GM21528 (cell line): Measurements from ENCODE around the gene C4orf50.

Source experiments
- ATAC-seq: cut with Tn5 transposase; IDR thresholded peaks from one replicate; pipeline ENCODE4 v1.9.1; 2021; ENCODE audit warnings: mild to moderate bottlenecking, moderate library complexity; ENCODE audit not compliant: unreplicated experiment, low FRiP score

C4orf50 gene

DNA sequence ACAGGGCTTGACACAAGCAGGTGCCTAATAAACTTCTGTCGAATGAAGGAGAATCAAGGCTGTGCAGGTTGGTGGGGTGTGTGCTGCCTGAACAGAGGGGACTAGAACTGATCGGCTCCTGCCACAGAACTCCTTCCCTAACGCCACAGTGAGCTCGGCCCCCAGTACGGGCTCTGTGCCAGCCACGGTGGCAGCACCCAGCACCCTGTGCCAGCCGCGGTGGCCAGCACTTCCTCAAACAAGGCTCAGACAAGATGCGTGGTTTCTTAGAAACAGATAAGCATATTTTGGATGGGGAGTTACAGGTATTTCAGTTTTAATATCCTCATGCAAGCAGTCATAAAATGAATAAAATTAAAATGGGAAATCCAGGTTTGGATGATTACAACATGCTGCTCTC, 26.0 kb upstream of the C4orf50 start:
- no peak for ATAC-seq

DNA sequence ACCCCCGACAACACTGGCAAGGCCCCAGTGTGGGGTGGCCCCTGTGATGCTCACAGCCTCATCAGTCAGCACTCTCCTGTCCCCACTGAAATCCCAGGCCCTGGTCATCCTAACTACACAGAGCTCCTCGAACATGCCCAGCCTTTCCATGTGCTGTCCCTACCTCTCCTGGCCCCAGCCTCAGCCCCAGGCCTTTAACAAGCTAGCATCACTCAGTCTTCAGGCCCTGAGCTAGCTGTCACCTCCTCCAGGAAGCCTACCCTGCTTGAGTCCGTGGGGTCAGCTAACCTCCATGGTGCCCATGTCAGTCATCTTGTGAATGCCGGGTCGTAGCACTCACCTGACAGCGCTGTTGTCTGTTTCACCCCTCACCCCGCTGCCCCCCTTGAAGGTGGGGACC, 25.6 kb upstream of the C4orf50 start:
- no peak for ATAC-seq

DNA sequence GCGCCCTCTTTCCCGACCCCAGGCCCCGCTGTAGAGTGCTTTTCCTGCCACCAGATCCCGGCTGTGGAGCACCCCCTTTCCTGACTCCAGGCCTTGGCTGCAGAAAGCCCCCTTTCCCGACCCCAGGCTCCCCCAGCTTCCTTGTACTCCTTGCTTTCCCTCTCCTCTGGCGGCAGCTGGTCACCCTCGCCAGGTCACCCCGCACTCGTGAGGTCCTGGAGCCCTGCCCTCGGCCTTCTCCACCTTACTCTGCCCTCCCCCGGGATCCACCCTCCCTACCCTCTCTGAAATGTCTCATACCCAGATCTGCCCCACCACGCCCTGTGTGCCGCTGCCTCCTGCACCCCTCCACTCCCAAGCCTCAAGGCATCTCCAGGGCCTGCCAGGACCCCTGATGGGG, 25.0 kb upstream of the C4orf50 start:
- ATAC-seq, result no peak

DNA sequence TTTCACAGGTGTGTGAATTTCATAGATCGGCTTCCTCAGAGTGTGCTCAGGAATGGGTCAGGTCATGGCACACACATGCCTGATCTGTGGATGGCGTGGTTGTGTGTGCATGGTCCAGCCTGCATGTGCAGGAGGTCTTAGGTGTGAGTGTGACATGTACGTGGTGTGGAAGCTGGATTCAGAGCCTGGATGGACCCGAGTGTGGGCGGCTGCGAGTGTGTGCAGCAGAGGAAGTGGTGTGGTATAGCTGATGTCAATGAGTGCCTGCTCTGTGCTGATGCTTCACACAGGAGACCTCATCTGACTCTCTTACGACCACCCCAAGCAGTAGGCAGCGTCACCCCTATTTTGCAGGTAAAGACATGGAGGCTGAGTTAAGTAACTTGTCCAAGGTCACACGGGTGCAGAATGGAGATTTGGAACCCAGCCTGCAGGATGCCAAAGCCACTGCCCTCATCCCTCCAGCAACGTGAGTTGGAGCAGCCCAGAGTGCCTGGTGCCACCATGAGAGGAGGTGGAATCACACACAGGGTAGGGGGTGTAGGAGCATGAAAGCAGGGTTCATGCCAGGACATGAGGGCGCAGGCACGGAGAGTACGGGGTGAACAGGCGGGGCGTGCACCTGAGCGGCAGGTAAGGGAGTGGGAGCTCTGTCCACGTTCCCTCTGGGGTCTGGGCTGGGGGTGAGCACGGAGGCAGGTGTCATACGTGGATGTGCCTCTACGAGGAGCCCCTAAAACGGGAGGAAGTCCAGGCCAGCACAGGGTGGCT, 24.2 kb upstream of the C4orf50 start:
- ATAC-seq, result no peak

DNA sequence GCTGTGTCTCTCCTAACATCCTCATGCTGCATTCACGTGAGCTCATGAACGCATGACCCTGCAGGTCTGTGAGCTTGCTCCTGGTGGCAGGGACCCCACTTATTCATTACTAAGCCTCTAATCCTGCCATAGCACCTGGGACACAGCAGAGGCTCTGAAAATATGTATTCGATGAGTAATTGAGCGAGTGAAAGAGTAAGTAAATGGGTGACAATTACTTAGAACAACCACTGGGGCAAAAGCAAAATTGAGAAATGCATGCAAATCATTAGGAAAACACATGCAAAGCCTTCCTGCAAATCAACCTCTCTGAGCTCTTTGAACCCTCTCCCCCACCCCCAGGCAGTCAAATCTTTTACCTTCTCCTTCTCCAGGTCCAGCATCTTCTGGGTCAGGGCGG, 23.6 kb upstream of the C4orf50 start:
- no peak for ATAC-seq

DNA sequence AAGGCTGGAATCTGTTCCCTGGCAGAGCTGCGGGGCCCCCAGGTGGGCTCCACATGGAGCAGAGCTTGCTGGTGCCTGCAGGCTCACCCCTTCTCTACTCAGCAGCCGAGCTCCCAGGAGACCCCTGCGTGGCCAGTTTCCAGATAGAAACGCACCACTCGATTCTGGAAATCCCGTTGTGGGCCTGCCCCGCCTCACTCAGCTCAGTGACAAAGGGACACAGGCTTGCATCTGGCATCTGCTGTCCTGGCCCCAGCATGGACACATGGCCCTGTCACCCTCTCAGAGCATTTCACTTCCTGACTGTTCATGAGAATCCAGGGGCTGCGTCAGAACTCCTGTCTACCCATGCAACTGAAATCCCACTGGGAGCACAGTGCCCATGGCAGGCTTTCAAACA, 20.5 kb upstream of the C4orf50 start:
- no peak for ATAC-seq

DNA sequence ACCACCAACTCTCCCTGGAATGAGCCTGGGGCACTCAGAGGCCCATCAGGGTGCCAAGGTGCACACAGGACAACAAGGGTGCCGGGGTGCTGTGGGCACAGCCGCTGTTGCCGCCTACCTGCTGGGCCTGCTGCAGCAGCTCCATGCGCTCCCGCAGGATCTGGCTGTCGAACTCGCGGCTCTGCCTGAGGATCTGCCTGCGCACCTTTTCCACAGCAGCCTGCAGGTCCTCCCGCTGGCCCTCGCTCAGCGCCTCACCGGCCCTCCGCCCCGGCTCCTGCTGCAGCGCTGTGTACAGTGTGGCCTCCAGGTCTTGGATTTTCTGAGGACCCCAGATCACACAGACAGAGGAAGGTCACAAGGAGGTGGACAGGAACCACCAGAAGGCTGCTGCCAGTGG, 17.6 kb upstream of the C4orf50 start:
- no peak for ATAC-seq

DNA sequence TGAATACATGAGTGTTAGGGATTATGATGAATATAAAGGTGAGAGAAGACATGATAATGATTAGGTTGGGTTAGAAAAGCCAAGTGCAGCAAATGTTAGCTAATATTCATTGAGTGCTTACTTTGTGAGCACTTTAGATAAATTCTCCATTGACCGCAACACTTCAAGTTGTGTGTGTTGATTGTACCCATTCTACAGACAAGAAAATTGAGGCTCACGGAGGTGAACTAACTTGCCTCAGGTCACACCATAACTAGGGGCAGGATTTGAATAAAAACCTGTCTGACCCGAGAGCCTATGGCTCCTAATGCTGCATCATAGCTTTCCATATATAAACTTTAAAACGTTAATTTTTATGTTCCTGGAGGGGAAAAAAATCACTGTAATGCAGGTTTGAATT, 15.2 kb upstream of the C4orf50 start:
- ATAC-seq, result no peak

DNA sequence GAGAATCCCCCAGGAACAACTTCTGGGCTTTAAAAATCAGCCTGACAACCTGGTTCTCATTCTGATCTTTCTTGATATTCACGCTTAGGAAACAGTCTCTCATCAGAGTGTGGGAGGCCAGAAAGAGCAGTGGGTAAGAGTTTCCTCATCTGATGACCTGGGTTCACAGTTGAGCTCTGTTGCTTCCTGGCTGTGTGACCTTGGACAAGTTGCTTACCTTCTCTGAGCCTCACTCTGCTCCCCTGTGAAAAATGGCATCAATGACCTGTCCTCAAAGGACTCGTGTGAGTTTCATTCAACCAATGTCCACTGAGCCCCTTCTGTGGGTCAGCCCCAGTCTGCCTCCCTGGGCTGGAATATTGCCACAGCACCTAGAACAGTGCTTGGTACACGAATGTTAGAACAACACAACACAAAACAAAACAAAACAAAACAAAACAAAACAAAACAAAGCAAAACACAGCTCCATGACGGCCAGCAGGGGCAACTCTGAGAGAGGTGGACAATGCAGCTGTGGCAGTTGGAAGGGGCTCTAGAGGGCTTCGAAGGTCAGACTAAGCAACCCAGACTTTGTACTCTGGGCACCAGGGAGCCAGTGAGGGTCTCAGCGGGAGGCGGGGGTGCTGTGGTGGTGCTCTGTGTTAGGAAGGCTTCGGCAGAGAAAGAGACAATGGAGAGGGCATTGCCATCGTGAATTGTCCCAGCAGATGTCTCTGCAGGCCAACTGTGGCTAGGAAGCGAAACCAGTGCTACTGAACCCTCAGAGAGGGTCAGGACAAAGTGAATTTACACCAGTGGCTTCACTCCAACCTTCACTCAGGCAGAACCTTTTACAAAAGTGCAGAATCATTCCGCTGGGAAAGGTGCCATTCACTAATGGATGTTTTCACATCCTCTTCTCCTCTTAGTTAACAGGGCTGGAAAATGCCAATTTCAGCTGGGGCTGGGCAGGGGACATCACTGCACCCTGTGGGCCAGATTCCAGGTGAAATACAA, 14.3 kb upstream of the C4orf50 start:
- no peak for ATAC-seq

DNA sequence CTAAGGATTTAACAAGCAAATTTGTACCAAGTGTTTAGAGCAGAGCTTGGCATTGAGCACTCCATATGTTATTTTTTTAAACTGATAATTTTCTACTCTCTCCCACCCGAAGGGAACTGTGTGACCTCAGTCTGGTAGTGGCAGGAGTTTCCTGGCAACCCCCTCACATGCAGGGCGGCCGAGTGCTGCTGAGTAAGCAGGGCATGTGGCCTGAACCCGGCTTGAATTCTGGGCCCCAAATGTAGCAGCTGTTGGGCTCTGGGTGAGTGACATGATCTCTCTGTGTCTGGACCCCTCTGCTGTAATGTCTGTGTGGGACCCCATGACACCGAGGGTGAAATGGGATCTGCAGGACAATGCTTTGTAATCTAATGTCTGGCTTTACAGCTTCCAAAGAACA, 13.6 kb upstream of the C4orf50 start:
- no peak for ATAC-seq

DNA sequence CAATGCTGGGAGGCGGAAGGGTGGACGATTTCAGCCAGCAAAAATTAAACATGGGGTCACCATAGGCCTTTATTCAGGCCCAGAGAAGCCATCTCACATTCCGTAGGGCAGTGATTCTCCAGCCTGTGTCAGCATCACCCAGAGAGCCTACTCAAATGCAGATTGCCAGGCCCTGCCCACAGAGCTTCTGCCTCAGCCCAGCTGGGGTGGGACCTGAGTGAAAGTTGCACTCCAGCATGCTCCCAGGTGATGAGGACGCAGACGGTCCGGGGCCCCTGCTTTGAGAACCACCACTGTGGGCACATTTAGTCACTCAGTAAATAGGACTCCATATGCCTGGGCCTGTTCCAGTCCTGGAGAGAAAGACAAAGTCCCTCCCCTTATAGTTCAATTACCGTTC, 12.4 kb upstream of the C4orf50 start:
- no peak for ATAC-seq

DNA sequence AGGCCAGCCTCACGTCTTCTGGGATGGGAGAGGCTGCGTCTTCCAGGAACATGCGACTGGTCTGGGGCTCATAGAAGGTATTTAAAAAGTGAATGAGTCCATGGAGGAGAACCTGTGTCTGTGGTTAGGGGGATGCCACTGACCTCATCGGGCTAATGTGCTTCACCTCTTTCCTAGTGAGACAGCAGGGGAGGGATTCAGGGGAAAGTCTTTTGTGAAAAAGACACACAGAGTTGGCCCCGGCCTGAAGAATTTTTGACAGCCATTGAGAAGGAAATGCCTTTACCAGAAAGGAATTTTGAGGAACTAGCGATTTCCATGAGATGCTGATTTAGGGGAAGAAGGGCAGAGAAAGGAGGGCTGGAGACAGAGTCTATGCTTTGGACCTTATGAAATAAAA, 11.0 kb upstream of the C4orf50 start:
- no peak for ATAC-seq

DNA sequence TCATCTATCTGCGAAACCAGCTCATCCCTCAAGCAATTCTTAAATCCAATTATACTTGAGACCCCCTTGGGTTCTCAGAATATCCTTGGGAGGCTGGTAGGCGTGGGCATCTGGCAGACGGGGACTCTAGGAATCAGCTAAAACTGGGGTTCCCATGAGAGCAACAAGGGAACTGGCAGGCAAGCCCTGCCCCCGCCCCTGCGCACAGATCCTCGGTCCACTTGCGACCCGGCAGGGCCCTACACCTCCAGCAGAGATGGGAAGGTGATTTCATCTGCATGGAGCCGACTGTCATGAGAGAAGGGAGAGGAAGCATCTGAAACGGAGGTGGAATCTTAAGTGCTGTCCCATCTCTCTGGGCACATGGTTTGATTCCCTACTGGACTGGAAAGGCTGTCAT, 9.9 kb upstream of the C4orf50 start:
- no peak for ATAC-seq

DNA sequence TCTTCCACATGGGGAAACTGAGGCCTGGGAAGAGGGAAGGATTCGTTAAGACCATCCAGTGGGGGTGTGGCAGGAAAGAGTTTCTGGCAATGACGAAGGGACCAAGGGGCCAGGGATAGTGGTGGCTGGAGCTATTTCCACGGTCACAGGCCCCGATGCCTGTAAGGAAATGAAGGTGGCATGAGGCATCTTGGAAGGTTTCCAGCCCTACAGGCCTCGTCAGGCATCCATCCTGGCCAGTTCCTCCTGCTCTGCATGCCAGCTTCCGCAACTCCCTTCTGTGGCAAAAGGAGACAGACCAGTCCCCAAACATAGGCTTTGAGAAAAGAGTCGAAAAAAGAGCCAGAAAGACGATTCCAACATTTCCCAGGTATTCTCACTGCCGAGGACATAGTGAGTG, 9.2 kb upstream of the C4orf50 start:
- ATAC-seq, result no peak

DNA sequence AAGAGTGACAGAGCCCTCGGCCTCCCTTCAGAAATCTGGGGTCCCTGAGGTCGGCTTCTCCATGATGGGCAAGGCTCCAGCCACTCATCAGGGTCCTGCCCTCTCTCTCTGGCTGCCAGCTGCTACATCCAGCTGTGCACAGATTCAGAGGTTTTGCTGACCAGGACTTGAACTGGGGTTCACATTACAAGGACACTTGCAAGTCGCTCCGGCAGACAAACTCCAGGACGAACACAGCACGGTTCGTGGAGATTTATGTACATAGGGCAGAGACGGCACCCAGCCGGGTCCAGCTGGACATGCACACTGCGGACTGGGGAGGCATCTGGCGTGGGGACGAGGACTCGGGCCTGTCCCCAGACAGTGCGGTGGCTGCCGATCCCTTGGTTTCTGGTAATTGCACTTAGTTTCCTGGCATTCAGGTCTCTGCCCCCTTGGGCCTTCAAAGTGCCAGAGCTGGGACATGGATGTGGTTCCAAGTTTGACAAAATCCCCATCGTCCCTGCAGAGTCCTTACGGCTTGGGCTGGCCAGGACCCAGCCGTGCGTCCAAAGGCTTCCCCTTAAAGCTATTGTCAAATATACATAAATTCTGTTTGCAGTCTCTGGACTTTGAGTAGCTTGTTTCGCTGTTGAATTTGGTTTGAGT, 6.2 kb upstream of the C4orf50 start:
- ATAC-seq, result no peak

DNA sequence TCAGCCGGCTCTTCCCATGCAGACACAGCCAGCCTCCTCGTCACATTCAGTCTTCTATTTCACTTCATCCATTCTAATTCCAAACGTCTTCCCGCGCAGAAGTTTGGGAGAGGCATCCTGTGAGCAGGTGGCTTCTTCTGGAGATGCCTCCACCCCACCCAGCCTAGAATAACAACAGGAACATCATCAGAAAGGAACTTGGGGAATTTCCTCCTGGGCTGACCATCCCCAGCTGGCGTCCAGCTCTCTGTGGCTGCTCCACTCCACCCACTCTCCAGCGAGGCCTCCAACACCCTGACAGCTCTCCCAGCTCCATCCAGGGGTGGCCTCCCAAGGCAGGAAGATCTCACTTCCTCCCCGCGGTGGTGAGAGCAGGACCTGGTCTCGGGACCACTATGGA, 5.5 kb upstream of the C4orf50 start:
- ATAC-seq, result no peak

DNA sequence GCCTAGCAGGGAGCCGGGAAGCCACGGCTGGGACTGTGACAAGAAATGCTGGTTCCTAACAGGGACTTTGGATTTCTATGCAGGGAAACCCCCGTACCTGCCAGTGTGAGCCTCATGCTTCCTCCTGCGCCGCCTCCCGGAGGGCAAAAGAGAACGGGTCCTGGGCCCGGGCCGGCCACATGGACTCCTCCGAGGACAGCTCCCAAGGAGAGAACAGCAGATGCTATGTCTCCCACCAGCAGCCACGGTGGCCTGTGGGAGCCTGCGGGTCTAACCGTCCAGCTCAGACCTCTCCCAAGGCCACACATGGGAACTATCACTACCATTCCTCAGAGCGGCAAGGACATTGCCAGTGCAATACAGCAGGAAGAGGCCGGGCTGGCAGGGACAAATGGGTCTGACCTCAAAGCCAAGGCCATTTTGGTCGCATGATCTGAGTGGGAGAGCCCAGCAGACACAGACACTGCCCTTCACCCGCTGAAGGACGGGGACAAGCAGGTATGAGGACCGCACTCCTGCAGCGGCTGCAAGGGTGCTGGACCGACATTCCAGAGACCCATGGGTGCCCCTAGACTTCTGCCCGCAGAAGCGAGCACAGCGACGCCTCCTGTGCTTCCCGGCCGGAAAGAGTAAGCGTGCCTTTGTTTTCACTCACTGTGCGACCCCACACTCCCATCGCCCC, 4.5 kb upstream of the C4orf50 start:
- no peak for ATAC-seq

DNA sequence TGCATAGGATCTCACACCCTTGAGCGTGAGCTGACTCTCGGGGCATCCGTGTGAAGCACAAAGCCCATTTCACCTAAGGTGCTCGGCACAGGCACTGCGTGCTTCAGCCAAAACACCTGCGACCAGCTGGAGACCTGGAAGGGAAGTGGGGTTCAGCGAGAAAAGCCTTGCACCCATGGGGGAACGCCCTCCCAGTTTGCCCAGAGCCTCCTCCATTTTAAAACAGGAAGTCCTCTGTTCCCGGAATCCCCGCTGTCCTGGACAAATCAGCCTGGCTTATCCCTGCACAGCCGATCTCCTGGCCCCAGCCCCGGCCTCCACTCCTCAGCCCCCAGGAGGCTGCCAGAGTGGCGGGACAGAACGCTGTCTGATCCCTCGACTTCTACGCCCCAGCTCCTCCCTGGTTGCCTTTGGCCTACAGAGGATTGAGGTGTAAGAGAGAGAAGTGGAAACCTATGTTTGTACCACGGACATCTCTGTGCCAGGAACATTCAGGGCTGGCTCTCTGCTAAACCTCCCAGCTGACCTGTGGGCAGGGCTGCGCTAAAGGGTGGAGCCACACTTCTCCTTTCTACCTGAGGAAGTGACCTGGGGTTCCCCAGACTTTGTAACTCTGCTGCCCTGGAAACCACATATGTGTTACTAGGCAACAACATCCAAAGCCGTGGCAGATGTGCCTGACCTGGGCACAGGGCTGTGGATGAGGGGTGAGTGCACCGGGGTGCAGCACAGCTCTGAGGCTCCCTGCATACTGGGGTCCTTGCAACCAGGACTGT, 3.8 kb upstream of the C4orf50 start:
- ATAC-seq, result no peak

DNA sequence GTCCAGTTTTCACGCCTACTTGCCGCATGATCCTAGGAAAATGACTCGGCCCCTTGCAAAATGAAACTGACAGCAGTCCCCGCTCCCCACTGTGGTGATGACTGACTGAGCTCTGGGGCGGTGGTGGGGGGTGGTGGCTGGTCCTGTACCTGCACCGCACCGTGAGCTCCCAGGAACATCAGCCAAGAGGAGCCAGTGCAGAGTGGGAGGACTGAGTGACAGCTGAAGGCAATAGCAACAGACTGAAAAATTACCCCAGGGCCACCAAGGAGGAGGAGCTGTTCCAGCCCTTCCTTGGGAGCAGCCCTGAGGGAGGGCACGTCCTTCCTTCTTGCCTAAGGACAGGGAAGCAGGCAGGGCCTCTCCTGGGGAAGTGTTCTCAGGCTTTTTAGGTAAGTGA, 2.4 kb upstream of the C4orf50 start:
- no peak for ATAC-seq
